ENCODE measurements around the gene GALNT17. TPM values are rescaled to one million over a fixed set of nuclear protein-coding genes. Genes with fewer than 3 reads are reported as not detected.

Gene GALNT17
- total RNA-seq, 1 experiment from 2014 or later, result not detected

DNA sequence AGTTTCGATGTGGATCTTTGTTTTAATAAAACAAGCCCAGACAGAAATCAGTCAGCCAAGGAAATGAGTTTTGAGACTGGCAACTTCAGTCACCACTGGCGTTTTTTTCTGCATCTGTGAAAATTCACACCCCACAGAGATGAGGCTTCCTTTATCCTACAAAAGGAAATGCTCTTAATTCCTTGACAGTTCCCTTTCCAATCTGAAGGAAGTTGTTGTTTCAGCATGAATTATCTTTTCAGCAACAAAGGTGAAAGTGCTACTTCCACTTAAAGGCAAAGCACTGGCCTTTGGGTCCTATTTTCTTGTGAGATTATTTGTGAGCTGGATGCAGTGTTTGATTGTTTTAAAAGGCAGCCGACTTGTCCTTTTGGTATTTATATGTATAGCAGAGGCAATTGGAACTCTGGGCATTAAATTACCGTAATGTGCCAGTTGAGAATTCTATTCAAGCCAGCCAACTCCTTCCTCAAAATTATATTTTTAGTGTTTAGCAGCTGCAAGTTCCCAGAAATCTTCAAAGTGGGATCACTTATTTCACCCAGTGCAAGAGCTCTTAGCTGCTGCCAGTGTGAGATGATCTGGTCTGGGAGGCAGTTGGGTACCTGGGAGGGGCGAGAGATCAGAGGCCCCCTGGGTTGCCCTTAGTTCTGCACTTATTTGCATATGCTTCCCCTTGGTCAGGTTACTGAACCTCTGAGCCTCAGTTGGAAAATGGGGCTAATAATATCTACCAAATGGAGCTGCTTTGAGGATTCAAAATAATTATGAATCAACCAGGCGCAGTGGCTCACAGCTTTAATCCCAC lies 427.1 kb downstream of the GALNT17 start:
- no peak overlapping the region for H3K27ac ChIP-seq (ENCODE audit: low read length)
- no peak overlapping the region for H3K4me3 ChIP-seq (ENCODE audit: low read length)
- H3K9me3 ChIP-seq (ENCODE audit: low read length), result no peaks in the 10 kb centered on the region
- H3K4me2 ChIP-seq (ENCODE audit: low read length), result no peak overlapping the region
- no peaks in the 10 kb centered on the region for H4K20me1 ChIP-seq (ENCODE audit: low read length)
- no peaks in the 10 kb centered on the region for H3K79me2 ChIP-seq (ENCODE audit: low read length)
- TF ChIP-seq EZH2phosphoT487 (IDR thresholded peaks at IDR 0.05; ENCODE audit: borderline replicate concordance, low read length) (no peak), EZH2 (IDR thresholded peaks at IDR 0.05; ENCODE audit: low read length, unreplicated experiment) (no peak), CTCF (conservative IDR thresholded peaks at IDR 0.05; ENCODE audit: low read depth, low read length) (no peak)
- DNase-seq (no peak), ATAC-seq (no peak)
- H3K9me2 ChIP-seq (replicated peaks; ENCODE audit: low read length), result no peaks in the 10 kb centered on the region
- POLR2A ChIA-PET (ENCODE audit: unreplicated experiment), result no interaction called here
- no peaks in the 10 kb centered on the region for H3F3A ChIP-seq (ENCODE audit: low read length, unreplicated experiment)
- no peak overlapping the region for H2AFZ ChIP-seq (ENCODE audit: low read length)
- intact Hi-C loops (cut with micrococcal nuclease), result no loop called here
- CTCF ChIA-PET, result no interaction called here
- no peaks in the 10 kb centered on the region for H3K27me3 ChIP-seq (ENCODE audit: low read length)
- H3K36me3 ChIP-seq (ENCODE audit: low read depth, low read length), result no peaks in the 10 kb centered on the region
- no peak overlapping the region for H3K9ac ChIP-seq (ENCODE audit: low read length)
- BruUV-seq (replicated peaks), result no TSS peak
- no peaks in the 10 kb centered on the region for H3K4me1 ChIP-seq (ENCODE audit: insufficient read depth, low read length)

- H3K36me3 ChIP-seq (ENCODE audit: low read depth, low read length), result no peaks in the 10 kb centered on the region
- H3F3A ChIP-seq (ENCODE audit: low read length, unreplicated experiment), result no peaks in the 10 kb centered on the region
- POLR2A ChIA-PET (ENCODE audit: unreplicated experiment), result no interaction called here
- no peak overlapping the region for H3K9ac ChIP-seq (ENCODE audit: low read length)
- no peak overlapping the region for H3K4me3 ChIP-seq (ENCODE audit: low read length)
- no peaks in the 10 kb centered on the region for H3K4me1 ChIP-seq (ENCODE audit: insufficient read depth, low read length)
- H3K9me2 ChIP-seq (replicated peaks; ENCODE audit: low read length), result no peaks in the 10 kb centered on the region
- H3K4me2 ChIP-seq (ENCODE audit: low read length), result no peak overlapping the region
- H3K79me2 ChIP-seq (ENCODE audit: low read length), result no peaks in the 10 kb centered on the region
- intact Hi-C loops (cut with micrococcal nuclease), result no loop called here
- no peak for DNase-seq
- no peaks in the 10 kb centered on the region for H3K9me3 ChIP-seq (ENCODE audit: low read length)
- no peak overlapping the region for H3K27ac ChIP-seq (ENCODE audit: low read length)
- no peak overlapping the region for H2AFZ ChIP-seq (ENCODE audit: low read length)
- TF ChIP-seq CTCF (conservative IDR thresholded peaks at IDR 0.05; ENCODE audit: low read depth, low read length) (no peak), EZH2phosphoT487 (IDR thresholded peaks at IDR 0.05; ENCODE audit: borderline replicate concordance, low read length) (no peak), EZH2 (IDR thresholded peaks at IDR 0.05; ENCODE audit: low read length, unreplicated experiment) (no peak)
- H3K27me3 ChIP-seq (ENCODE audit: low read length), result no peaks in the 10 kb centered on the region
- no peaks in the 10 kb centered on the region for H4K20me1 ChIP-seq (ENCODE audit: low read length)
- no TSS peak for BruUV-seq (replicated peaks)
- ATAC-seq, result no peak
- CTCF ChIA-PET, result no interaction called here
Measured at GRCh38 chr7:71560354-71560995, 428.5 kb downstream of the GALNT17 start.

- intact Hi-C loops (cut with micrococcal nuclease), result no loop called here
- DNase-seq (no peak), ATAC-seq (no peak)
- TF ChIP-seq EZH2phosphoT487 (IDR thresholded peaks at IDR 0.05; ENCODE audit: borderline replicate concordance, low read length) (no peak), EZH2 (IDR thresholded peaks at IDR 0.05; ENCODE audit: low read length, unreplicated experiment) (no peak), CTCF (conservative IDR thresholded peaks at IDR 0.05; ENCODE audit: low read depth, low read length) (no peak)
- CTCF ChIA-PET, result no interaction called here
- H2AFZ ChIP-seq (ENCODE audit: low read length), result no peak overlapping the region
- no peak overlapping the region for H3K27ac ChIP-seq (ENCODE audit: low read length)
- H3K4me3 ChIP-seq (ENCODE audit: low read length), result no peak overlapping the region
- H3F3A ChIP-seq (ENCODE audit: low read length, unreplicated experiment), result no peaks in the 10 kb centered on the region
- POLR2A ChIA-PET (ENCODE audit: unreplicated experiment), result no interaction called here
- H3K27me3 ChIP-seq (ENCODE audit: low read length), result no peaks in the 10 kb centered on the region
- H3K4me1 ChIP-seq (ENCODE audit: insufficient read depth, low read length), result no peaks in the 10 kb centered on the region
- no peaks in the 10 kb centered on the region for H3K9me2 ChIP-seq (replicated peaks; ENCODE audit: low read length)
- H3K36me3 ChIP-seq (ENCODE audit: low read depth, low read length), result no peaks in the 10 kb centered on the region
- no peaks in the 10 kb centered on the region for H4K20me1 ChIP-seq (ENCODE audit: low read length)
- no peaks in the 10 kb centered on the region for H3K79me2 ChIP-seq (ENCODE audit: low read length)
- no TSS peak for BruUV-seq (replicated peaks)
- H3K4me2 ChIP-seq (ENCODE audit: low read length), result no peak overlapping the region
- no peaks in the 10 kb centered on the region for H3K9me3 ChIP-seq (ENCODE audit: low read length)
- H3K9ac ChIP-seq (ENCODE audit: low read length), result no peak overlapping the region
Measured at GRCh38 chr7:71563276-71563675, 431.3 kb downstream of the GALNT17 start.
